Karpas-422 (cell line): ENCODE data around the gene CERS1. TPM values are rescaled to one million over a fixed set of nuclear protein-coding genes. Genes with fewer than 3 reads are reported as not detected.

Source experiments
- DNase-seq: peaks from one replicate; pipeline ENCODE4 v3.0.0-alpha.2; 2015
- H2AFZ ChIP-seq: fragments of 200-600 bp; sonication (generic); 2 replicates; pipeline ENCODE4 v1.6.1; 2014; ENCODE audit warnings: antibody characterized with exemption, low read length, mixed read lengths
- H3K27ac ChIP-seq: fragments of 200-600 bp; sonication (generic); 2 replicates; pipeline ENCODE4 v1.5.1; 2014; ENCODE audit warnings: mild to moderate bottlenecking, low read length, moderate library complexity
- H3K27me3 ChIP-seq: fragments of 200-600 bp; sonication (generic); 2 replicates; pipeline ENCODE4 v1.6.1; 2014; ENCODE audit warnings: low read length, mixed read lengths
- H3K36me3 ChIP-seq: fragments of 200-600 bp; sonication (generic); 2 replicates; pipeline ENCODE4 v1.6.1; 2014; ENCODE audit warnings: low read length, mixed read lengths; ENCODE audit not compliant: insufficient read depth
- H3K4me1 ChIP-seq: fragments of 200-600 bp; sonication (generic); 2 replicates; pipeline ENCODE4 v1.6.1; 2014; ENCODE audit warnings: mild to moderate bottlenecking, low read length, mixed read lengths
- H3K4me2 ChIP-seq: fragments of 200-600 bp; sonication (generic); 2 replicates; pipeline ENCODE4 v1.6.1; 2014; ENCODE audit warnings: low read length, low read depth, mild to moderate bottlenecking; ENCODE audit not compliant: poor library complexity, severe bottlenecking
- H3K4me3 ChIP-seq: fragments of 200-600 bp; sonication (generic); 2 replicates; pipeline ENCODE4 v1.5.1; 2014; ENCODE audit warnings: mild to moderate bottlenecking, antibody characterized with exemption, low read length, mixed read lengths
- H3K79me2 ChIP-seq: fragments of 200-600 bp; sonication (generic); 2 replicates; pipeline ENCODE4 v1.6.1; 2014; ENCODE audit warnings: mild to moderate bottlenecking, low read length, mixed read lengths
- H3K9ac ChIP-seq: fragments of 200-600 bp; sonication (generic); 2 replicates; pipeline ENCODE4 v1.6.0; 2014; ENCODE audit warnings: low read length
- H3K9me2 ChIP-seq: fragments of 200-600 bp; sonication (generic), shearing (Covaris generic); replicated peaks from 2 replicates; pipeline ENCODE4 v1.6.0; 2014; ENCODE audit warnings: mild to moderate bottlenecking, low read length, moderate library complexity; ENCODE audit not compliant: insufficient read depth
- H3K9me3 ChIP-seq: fragments of 300-700, 200-600 bp; sonication (generic); 2 replicates; pipeline ENCODE4 v1.6.1; 2014; ENCODE audit warnings: low read length, mixed read lengths
- H4K20me1 ChIP-seq: fragments of 200-600 bp; sonication (generic); 2 replicates; pipeline ENCODE4 v1.6.1; 2014; ENCODE audit warnings: mild to moderate bottlenecking, antibody characterized with exemption, low read length, low read depth; ENCODE audit not compliant: insufficient read depth
- total RNA-seq: library from RNA; depleted of rRNA; stranded (reverse); fragments of >200 nt; shearing (Covaris generic); gene quantifications from 2 replicates; pipeline ENCODE4 v1.2.3, GENCODE V29; 2014; ENCODE audit warnings: low replicate concordance

CERS1 gene
- total RNA-seq, 1 experiment from 2014 or later = not detected

GRCh38 chr19:18860725-18861124, 35.2 kb downstream of the CERS1 start:
- H3K79me2 ChIP-seq = 0 out of 2 replicates have a peak, but pooled peaks cover 7% of the 10 kb centered on the region
- H3K9me3 ChIP-seq = no peaks in the 10 kb centered on the region
- peak overlapping the region; percentile 66 for H3K27ac ChIP-seq
- H3K9ac ChIP-seq = no peak overlapping the region
- H3K36me3 ChIP-seq = peaks cover 31% of the 10 kb centered on the region
- H3K27me3 ChIP-seq = no peaks in the 10 kb centered on the region
- DNase-seq = no peak
- H3K9me2 ChIP-seq = no peaks in the 10 kb centered on the region
- H2AFZ ChIP-seq = no peak overlapping the region
- peaks cover 15% of the 10 kb centered on the region; the same call in 1 of the 2 replicates for H4K20me1 ChIP-seq
- H3K4me1 ChIP-seq = peaks cover 25% of the 10 kb centered on the region
- no peak overlapping the region for H3K4me3 ChIP-seq
- H3K4me2 ChIP-seq = no peak overlapping the region

- H4K20me1 ChIP-seq = peaks cover 15% of the 10 kb centered on the region; the same call in 1 of the 2 replicates
- H3K79me2 ChIP-seq = 0 out of 2 replicates have a peak, but pooled peaks cover 7% of the 10 kb centered on the region
Measured at GRCh38 chr19:18860302-18860700, 35.7 kb downstream of the CERS1 start.

DNA sequence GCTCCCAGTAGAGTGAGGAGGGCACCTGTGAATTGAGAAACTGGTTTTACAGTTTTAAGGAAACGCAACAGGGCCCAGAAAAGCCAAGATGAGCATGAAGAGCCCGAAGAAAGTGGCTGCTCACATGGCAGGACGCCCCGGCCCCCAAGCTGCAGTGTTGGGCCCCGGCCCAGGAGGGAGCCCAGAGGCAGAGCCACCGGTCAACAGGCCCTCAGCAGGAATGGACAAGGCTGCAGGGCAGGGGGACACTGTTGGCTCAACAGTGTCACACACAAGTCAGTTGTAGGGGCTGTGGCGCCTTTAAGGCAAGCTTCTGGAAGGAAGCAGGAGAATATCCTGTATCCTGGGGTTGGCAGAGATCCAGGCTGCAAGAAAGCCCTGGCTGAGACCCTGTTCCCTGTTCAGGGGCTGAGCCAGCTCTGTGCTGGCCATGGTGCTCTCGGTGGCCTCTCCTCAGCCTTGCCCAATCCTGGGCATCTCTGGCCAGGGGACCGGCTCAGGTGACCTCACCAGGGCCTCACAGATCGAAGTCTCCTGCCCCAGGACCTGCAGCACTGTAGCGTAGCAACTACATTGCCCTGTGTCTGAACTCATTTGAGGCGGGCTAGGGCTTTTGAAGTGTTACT, 36.2 kb downstream of the CERS1 start:
- DNase-seq = no peak
- peaks cover 25% of the 10 kb centered on the region for H3K4me1 ChIP-seq

More at GRCh38 chr19:18860302-18860700, 35.7 kb downstream of the CERS1 start:
- H2AFZ ChIP-seq = no peak overlapping the region
- H3K36me3 ChIP-seq = peaks cover 31% of the 10 kb centered on the region
- no peak overlapping the region; the same call in 1 of the 2 replicates for H3K27ac ChIP-seq
- H3K4me3 ChIP-seq = no peak overlapping the region
- DNase-seq = no peak
- no peak overlapping the region for H3K9ac ChIP-seq
- no peaks in the 10 kb centered on the region for H3K9me2 ChIP-seq
- no peaks in the 10 kb centered on the region for H3K27me3 ChIP-seq
- no peaks in the 10 kb centered on the region for H3K9me3 ChIP-seq
- peaks cover 25% of the 10 kb centered on the region for H3K4me1 ChIP-seq
- no peak overlapping the region for H3K4me2 ChIP-seq

GRCh38 chr19:18858906-18859646, 36.9 kb downstream of the CERS1 start:
- H3K36me3 ChIP-seq = peaks cover 29% of the 10 kb centered on the region
- peaks cover 25% of the 10 kb centered on the region for H3K4me1 ChIP-seq
- H3K27me3 ChIP-seq = no peaks in the 10 kb centered on the region
- no peak overlapping the region for H3K4me3 ChIP-seq
- no peak overlapping the region for H3K27ac ChIP-seq
- no peaks in the 10 kb centered on the region for H3K9me2 ChIP-seq
- no peak overlapping the region for H2AFZ ChIP-seq
- H3K9me3 ChIP-seq = no peaks in the 10 kb centered on the region
- H3K79me2 ChIP-seq = 0 out of 2 replicates have a peak, but pooled peaks cover 7% of the 10 kb centered on the region
- DNase-seq = no peak
- no peak overlapping the region for H3K9ac ChIP-seq
- H4K20me1 ChIP-seq = peaks cover 15% of the 10 kb centered on the region; the same call in 1 of the 2 replicates
- no peak overlapping the region for H3K4me2 ChIP-seq

More for the DNA sequence above, 36.2 kb downstream of the CERS1 start:
- H3K4me2 ChIP-seq = no peak overlapping the region
- no peak overlapping the region for H3K4me3 ChIP-seq
- no peaks in the 10 kb centered on the region for H3K9me2 ChIP-seq
- peaks cover 15% of the 10 kb centered on the region; the same call in 1 of the 2 replicates for H4K20me1 ChIP-seq
- H3K79me2 ChIP-seq = 0 out of 2 replicates have a peak, but pooled peaks cover 7% of the 10 kb centered on the region
- no peak overlapping the region for H3K27ac ChIP-seq
- H3K27me3 ChIP-seq = no peaks in the 10 kb centered on the region
- H3K9ac ChIP-seq = no peak overlapping the region
- H3K36me3 ChIP-seq = peaks cover 31% of the 10 kb centered on the region
- H3K9me3 ChIP-seq = no peaks in the 10 kb centered on the region
- no peak overlapping the region for H2AFZ ChIP-seq

DNA sequence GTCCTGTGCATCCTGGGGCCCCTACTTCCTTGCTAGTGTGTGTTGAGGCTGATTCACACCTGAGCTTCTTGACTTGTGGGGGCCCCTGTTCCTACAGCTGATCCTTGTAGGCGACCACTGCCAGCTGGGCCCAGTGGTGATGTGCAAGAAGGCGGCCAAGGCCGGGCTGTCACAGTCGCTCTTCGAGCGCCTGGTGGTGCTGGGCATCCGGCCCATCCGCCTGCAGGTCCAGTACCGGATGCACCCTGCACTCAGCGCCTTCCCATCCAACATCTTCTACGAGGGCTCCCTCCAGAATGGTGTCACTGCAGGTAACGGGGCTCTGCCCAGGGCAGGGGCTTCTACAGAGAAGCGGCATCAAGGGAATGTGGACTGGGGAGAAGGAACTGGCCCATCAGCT, 38.7 kb downstream of the CERS1 start:
- Histone ChIP-seq H3K27me3 (no peaks in the 10 kb centered on the region), H3K9me2 (no peaks in the 10 kb centered on the region), H3K36me3 (peaks cover 31% of the 10 kb centered on the region; the same call in 1 of the 2 replicates), H3K4me3 (no peak overlapping the region), H2AFZ (no peak overlapping the region), H3K27ac (no peak overlapping the region), H3K4me2 (no peak overlapping the region), H3K9ac (no peak overlapping the region), H3K4me1 (peaks cover 25% of the 10 kb centered on the region), H4K20me1 (peaks cover 18% of the 10 kb centered on the region; the same call in 1 of the 2 replicates), H3K9me3 (no peaks in the 10 kb centered on the region), H3K79me2 (0 out of 2 replicates have a peak, but pooled peaks cover 7% of the 10 kb centered on the region)
- DNase-seq = no peak

DNA sequence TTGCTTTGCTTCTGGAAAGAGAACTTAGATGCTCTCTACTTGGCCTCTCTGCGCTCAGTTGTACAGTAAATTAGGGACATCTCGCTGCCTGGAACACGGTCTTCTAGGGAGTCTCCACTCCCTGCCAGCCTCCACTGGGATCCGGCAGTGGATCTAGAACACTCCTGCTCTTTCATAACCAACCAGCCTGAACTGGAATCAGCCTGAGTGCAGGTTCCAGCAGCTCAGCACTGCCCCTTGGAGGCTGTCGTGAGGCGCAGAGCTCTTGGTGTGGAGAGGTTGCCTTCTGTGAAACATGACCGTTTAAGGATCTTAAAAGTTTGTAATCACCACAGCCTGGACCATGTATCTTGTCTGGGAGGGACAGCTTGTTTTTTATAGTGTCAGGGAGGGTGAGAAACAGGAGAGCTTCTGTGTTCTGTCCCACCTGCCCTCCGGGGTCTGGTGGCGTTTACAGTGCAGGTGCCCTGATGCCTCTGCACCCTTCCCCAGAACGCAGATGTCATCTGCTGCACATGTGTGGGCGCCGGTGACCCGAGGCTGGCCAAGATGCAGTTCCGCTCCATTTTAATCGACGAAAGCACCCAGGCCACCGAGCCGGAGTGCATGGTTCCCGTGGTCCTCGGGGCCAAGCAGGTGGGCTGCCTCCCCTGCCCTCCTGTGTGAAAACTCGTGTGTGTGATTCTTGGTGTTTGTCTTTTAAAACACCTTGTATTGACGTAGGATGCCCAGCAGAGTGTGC, 39.4 kb downstream of the CERS1 start:
- no peak for DNase-seq
- 0 out of 2 replicates have a peak, but pooled peaks cover 5% of the 10 kb centered on the region for H3K79me2 ChIP-seq
- no peak overlapping the region for H3K4me2 ChIP-seq

GRCh38 chr19:18855647-18856384, 40.1 kb downstream of the CERS1 start:
- H3K36me3 ChIP-seq = peaks cover 29% of the 10 kb centered on the region; the same call in 1 of the 2 replicates
- no peaks in the 10 kb centered on the region for H3K9me3 ChIP-seq
- no peak overlapping the region for H3K4me2 ChIP-seq
- H4K20me1 ChIP-seq = peaks cover 21% of the 10 kb centered on the region; the same call in 1 of the 2 replicates
- peaks cover 6% of the 10 kb centered on the region; the same call in 1 of the 2 replicates for H3K79me2 ChIP-seq
- H3K9me2 ChIP-seq = no peaks in the 10 kb centered on the region
- no peak overlapping the region for H3K27ac ChIP-seq
- no peak overlapping the region for H3K9ac ChIP-seq
- no peak overlapping the region for H2AFZ ChIP-seq
- DNase-seq = no peak
- H3K4me3 ChIP-seq = no peak overlapping the region
- H3K27me3 ChIP-seq = no peaks in the 10 kb centered on the region
- peaks cover 16% of the 10 kb centered on the region for H3K4me1 ChIP-seq

More for the DNA sequence above, 39.4 kb downstream of the CERS1 start:
- Histone ChIP-seq H3K9ac (no peak overlapping the region), H3K4me3 (no peak overlapping the region), H3K4me1 (peaks cover 23% of the 10 kb centered on the region), H3K27ac (no peak overlapping the region), H3K9me3 (no peaks in the 10 kb centered on the region), H2AFZ (no peak overlapping the region), H3K27me3 (no peaks in the 10 kb centered on the region), H3K9me2 (no peaks in the 10 kb centered on the region), H3K36me3 (peaks cover 31% of the 10 kb centered on the region; the same call in 1 of the 2 replicates), H4K20me1 (peaks cover 21% of the 10 kb centered on the region; the same call in 1 of the 2 replicates)
